ENCODE measurements around the gene USP47.

GRCh38 chr11:11894486-11894885 is 52.7 kb downstream of the USP47 start:
- TF ChIP-seq, protein P1, sequence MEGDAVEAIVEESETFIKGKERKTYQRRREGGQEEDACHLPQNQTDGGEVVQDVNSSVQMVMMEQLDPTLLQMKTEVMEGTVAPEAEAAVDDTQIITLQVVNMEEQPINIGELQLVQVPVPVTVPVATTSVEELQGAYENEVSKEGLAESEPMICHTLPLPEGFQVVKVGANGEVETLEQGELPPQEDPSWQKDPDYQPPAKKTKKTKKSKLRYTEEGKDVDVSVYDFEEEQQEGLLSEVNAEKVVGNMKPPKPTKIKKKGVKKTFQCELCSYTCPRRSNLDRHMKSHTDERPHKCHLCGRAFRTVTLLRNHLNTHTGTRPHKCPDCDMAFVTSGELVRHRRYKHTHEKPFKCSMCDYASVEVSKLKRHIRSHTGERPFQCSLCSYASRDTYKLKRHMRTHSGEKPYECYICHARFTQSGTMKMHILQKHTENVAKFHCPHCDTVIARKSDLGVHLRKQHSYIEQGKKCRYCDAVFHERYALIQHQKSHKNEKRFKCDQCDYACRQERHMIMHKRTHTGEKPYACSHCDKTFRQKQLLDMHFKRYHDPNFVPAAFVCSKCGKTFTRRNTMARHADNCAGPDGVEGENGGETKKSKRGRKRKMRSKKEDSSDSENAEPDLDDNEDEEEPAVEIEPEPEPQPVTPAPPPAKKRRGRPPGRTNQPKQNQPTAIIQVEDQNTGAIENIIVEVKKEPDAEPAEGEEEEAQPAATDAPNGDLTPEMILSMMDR (IDR thresholded peaks at IDR 0.05), result no peak
- no peak for TF ChIP-seq EZH2phosphoT487 (IDR thresholded peaks at IDR 0.05)
- no peak for TF ChIP-seq EZH2 (IDR thresholded peaks at IDR 0.05)

Measured in neural progenitor cell (in vitro differentiated cells).